ENCODE data around the gene NPPB.

DNA sequence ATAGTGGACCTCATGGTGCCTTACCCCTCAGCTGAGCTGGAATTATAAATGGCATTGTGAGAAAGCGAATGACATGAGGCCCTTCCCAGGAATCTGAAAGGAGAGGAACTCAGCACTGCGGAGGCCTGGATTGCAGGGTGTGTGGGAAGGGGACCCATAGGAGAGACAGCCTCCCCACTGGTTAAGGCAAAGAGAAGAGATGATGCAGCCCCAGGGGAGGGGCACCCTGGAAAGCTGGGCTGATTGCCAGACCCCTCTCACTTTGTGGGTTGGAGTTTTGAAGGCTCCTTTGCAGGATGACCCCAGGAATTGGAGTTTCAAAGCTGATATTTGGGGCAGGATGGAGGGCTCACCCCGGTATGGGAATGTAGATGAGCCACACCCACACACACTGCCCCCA, 2.0 kb downstream of the NPPB start:
- TF ChIP-seq, protein P1, sequence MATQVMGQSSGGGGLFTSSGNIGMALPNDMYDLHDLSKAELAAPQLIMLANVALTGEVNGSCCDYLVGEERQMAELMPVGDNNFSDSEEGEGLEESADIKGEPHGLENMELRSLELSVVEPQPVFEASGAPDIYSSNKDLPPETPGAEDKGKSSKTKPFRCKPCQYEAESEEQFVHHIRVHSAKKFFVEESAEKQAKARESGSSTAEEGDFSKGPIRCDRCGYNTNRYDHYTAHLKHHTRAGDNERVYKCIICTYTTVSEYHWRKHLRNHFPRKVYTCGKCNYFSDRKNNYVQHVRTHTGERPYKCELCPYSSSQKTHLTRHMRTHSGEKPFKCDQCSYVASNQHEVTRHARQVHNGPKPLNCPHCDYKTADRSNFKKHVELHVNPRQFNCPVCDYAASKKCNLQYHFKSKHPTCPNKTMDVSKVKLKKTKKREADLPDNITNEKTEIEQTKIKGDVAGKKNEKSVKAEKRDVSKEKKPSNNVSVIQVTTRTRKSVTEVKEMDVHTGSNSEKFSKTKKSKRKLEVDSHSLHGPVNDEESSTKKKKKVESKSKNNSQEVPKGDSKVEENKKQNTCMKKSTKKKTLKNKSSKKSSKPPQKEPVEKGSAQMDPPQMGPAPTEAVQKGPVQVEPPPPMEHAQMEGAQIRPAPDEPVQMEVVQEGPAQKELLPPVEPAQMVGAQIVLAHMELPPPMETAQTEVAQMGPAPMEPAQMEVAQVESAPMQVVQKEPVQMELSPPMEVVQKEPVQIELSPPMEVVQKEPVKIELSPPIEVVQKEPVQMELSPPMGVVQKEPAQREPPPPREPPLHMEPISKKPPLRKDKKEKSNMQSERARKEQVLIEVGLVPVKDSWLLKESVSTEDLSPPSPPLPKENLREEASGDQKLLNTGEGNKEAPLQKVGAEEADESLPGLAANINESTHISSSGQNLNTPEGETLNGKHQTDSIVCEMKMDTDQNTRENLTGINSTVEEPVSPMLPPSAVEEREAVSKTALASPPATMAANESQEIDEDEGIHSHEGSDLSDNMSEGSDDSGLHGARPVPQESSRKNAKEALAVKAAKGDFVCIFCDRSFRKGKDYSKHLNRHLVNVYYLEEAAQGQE (IDR thresholded peaks at IDR 0.05; ENCODE audit: low read depth), result no peak
- TF ChIP-seq, protein P2, sequence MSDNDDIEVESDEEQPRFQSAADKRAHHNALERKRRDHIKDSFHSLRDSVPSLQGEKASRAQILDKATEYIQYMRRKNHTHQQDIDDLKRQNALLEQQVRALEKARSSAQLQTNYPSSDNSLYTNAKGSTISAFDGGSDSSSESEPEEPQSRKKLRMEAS (IDR thresholded peaks at IDR 0.05), result no peak
- TF ChIP-seq EP300 (IDR thresholded peaks at IDR 0.05; ENCODE audit: borderline replicate concordance) (no peak), RAD21 (IDR thresholded peaks at IDR 0.05; ENCODE audit: low read depth) (no peak), CREB1 (IDR thresholded peaks at IDR 0.05; ENCODE audit: low read depth) (no peak), CEBPB (IDR thresholded peaks at IDR 0.05) (no peak), TCF12 (IDR thresholded peaks at IDR 0.05; ENCODE audit: low read depth) (no peak), TAF1 (IDR thresholded peaks at IDR 0.05; ENCODE audit: low read depth) (no peak), ZBTB7A (IDR thresholded peaks at IDR 0.05; ENCODE audit: low read depth) (no peak), YY1 (IDR thresholded peaks at IDR 0.05; ENCODE audit: low read depth) (no peak)
- TF ChIP-seq, protein P3, sequence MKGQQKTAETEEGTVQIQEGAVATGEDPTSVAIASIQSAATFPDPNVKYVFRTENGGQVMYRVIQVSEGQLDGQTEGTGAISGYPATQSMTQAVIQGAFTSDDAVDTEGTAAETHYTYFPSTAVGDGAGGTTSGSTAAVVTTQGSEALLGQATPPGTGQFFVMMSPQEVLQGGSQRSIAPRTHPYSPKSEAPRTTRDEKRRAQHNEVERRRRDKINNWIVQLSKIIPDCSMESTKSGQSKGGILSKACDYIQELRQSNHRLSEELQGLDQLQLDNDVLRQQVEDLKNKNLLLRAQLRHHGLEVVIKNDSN (IDR thresholded peaks at IDR 0.05), result no peak
